MM.1S (cell line): ENCODE measurements around the gene CDK12.
"Not testable (repeated sequence)": the region's sequence is repeated elsewhere in the genome, so short reads cannot be mapped to it uniquely, and the experiment has no call there.

ENCODE experiments used
- CTCF ChIP-seq: fragments of 300-600 bp; sonication (generic); IDR thresholded peaks from 2 replicates; pipeline ENCODE4 v1.5.1; 2016; ENCODE audit warnings: antibody characterized with exemption, low read length, mixed read lengths
- EZH2 ChIP-seq: fragments of 300-600 bp; sonication (generic); optimal IDR thresholded peaks from 2 replicates; pipeline ENCODE3; 2017; ENCODE audit warnings: low read depth, mild to moderate bottlenecking, antibody characterized with exemption, low read length, mixed read lengths
- EZH2phosphoT487 ChIP-seq: fragments of 300-600 bp; sonication (generic); IDR thresholded peaks from 2 replicates; pipeline ENCODE4 v1.6.1; 2018; ENCODE audit warnings: antibody characterized with exemption, low read length

GRCh38 chr17:39468610-39469009 is 7.3 kb downstream of the CDK12 start:
- not testable (repeated sequence) for TF ChIP-seq EZH2, CTCF, EZH2phosphoT487
